Parathyroid adenoma (tissue), 2 donors: Measurements from ENCODE around the gene STXBP1.
"Not testable (repeated sequence)": the region's sequence is repeated elsewhere in the genome, so short reads cannot be mapped to it uniquely, and the experiment has no call there.

Experiments
- H2AFZ ChIP-seq: fragments of 300-600 bp; sonication (generic); one replicate; pipeline ENCODE4 v1.7.0; 2017; ENCODE audit warnings: antibody characterized with exemption, mild to moderate bottlenecking
- H3K27ac ChIP-seq: fragments of 300-600 bp; sonication (generic); one replicate; pipeline ENCODE4 v1.7.0; 2017
- H3K27me3 ChIP-seq: fragments of 300-600 bp; sonication (generic); one replicate; pipeline ENCODE4 v1.7.0; 2017; ENCODE audit warnings: low read length; ENCODE audit not compliant: control insufficient read depth, insufficient read depth
- H3K36me3 ChIP-seq: fragments of 300-600 bp; sonication (generic); one replicate; pipeline ENCODE4 v1.7.0; 2017; ENCODE audit warnings: low read length; ENCODE audit not compliant: control insufficient read depth, insufficient read depth
- H3K4me1 ChIP-seq: fragments of 300-600 bp; sonication (generic); one replicate; pipeline ENCODE4 v1.7.0; 2017; ENCODE audit warnings: control low read depth
- H3K4me2 ChIP-seq: fragments of 300-600 bp; sonication (generic); one replicate; pipeline ENCODE4 v1.7.0; 2017; ENCODE audit warnings: low read length
- H3K4me3 ChIP-seq: fragments of 300-600 bp; sonication (generic); one replicate; pipeline ENCODE4 v1.7.0; 2017; ENCODE audit warnings: low read depth, low read length
- H3K79me2 ChIP-seq: fragments of 300-600 bp; sonication (generic); one replicate; pipeline ENCODE4 v1.7.0; 2017; ENCODE audit warnings: control low read depth
- H3K9ac ChIP-seq: fragments of 300-600 bp; sonication (generic); one replicate; pipeline ENCODE4 v1.7.0; 2017; ENCODE audit warnings: mild to moderate bottlenecking
- H3K9me3 ChIP-seq: fragments of 300-600 bp; sonication (generic); one replicate; pipeline ENCODE4 v1.7.0; 2017; ENCODE audit warnings: low read length; ENCODE audit not compliant: control insufficient read depth
- CTCF ChIP-seq: fragments of 300-600 bp; sonication (generic); IDR thresholded peaks from one replicate; pipeline ENCODE4 v1.7.0; 2017; ENCODE audit warnings: antibody characterized with exemption, mild to moderate bottlenecking
- donor health status: primary hyperparathyroidism.

Gene STXBP1

DNA sequence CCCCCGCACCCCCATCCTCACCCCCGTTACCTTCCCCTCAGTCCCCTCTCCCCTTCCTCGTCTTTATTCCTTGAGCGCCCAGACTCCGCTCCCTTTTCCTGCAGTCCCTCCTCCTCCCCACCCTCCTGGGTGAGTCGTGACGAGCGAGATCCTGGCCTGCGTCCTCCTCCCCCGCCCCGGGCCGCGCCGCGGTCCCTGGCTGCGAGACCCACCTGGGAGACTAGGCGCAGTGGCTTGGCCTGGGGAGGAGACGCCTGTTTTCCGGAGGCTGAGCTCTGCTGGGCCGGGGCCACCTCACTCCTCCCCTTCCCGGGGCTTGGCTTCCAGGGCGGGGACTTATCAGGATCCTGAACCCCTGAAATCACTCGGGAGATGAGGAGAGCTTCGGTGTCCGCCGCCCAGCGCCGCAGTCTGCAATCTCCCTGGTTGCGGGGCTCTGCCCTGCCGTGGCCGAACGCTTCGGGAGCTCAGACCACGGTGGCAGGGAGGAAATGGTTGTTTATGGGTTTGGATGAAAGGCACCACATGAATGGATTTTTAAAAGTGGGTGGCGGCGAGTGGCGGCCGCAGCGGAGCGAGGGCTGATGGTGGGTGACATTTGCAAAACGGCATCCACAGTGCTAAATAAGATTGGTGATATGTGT lies 984 bp downstream of the STXBP1 start:
- Histone ChIP-seq H3K9me3 (no peaks in the 10 kb centered on the region), H3K4me2 (peak overlapping the region; percentile 84), H2AFZ (peak overlapping the region; percentile 52), H3K27ac (peak overlapping the region; percentile 9), H3K79me2 (no peaks in the 10 kb centered on the region), H3K36me3 (no peaks in the 10 kb centered on the region), H3K27me3 (no peaks in the 10 kb centered on the region), H3K4me3 (peak overlapping the region; percentile 63), H3K9ac (no peak overlapping the region), H3K4me1 (no peaks in the 10 kb centered on the region)
- no peak for TF ChIP-seq CTCF

DNA sequence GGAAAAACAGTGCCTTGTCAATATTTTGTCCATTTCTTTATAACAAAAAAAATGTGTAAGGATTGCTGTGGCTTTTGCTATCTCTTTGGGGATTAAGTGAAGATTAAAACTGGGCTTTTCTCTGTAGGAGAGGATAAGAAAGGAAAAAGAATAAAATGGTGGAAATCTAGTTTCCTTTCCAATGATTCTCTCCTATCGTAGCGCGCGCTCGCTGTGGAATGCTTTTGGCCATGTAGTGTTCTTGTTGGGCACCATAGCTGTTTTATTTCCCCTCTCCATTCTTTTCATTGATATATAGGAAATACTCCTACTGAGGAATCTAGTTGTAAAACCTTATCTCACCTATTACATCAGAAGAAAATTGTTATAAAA lies 1.5 kb downstream of the STXBP1 start:
- peak overlapping the region; percentile 84 for H3K4me2 ChIP-seq
- no peaks in the 10 kb centered on the region for H3K36me3 ChIP-seq
- TF ChIP-seq CTCF, result no peak
- H3K27me3 ChIP-seq, result no peaks in the 10 kb centered on the region
- peak overlapping the region; percentile 63 for H3K4me3 ChIP-seq
- H2AFZ ChIP-seq, result no peak overlapping the region
- no peaks in the 10 kb centered on the region for H3K9me3 ChIP-seq
- H3K27ac ChIP-seq, result peak overlapping the region; percentile 9
- no peak overlapping the region for H3K9ac ChIP-seq
- H3K79me2 ChIP-seq, result no peaks in the 10 kb centered on the region
- no peaks in the 10 kb centered on the region for H3K4me1 ChIP-seq

GRCh38 chr9:127614961-127615360 lies 2.9 kb downstream of the STXBP1 start:
- H3K27ac ChIP-seq, result no peak overlapping the region
- H2AFZ ChIP-seq, result no peak overlapping the region
- H3K9me3 ChIP-seq, result no peaks in the 10 kb centered on the region
- no peaks in the 10 kb centered on the region for H3K36me3 ChIP-seq
- no peaks in the 10 kb centered on the region for H3K4me1 ChIP-seq
- H3K9ac ChIP-seq, result no peak overlapping the region
- no peak for TF ChIP-seq CTCF
- H3K4me3 ChIP-seq, result no peak overlapping the region
- H3K79me2 ChIP-seq, result no peaks in the 10 kb centered on the region
- no peaks in the 10 kb centered on the region for H3K27me3 ChIP-seq
- H3K4me2 ChIP-seq, result no peak overlapping the region

DNA sequence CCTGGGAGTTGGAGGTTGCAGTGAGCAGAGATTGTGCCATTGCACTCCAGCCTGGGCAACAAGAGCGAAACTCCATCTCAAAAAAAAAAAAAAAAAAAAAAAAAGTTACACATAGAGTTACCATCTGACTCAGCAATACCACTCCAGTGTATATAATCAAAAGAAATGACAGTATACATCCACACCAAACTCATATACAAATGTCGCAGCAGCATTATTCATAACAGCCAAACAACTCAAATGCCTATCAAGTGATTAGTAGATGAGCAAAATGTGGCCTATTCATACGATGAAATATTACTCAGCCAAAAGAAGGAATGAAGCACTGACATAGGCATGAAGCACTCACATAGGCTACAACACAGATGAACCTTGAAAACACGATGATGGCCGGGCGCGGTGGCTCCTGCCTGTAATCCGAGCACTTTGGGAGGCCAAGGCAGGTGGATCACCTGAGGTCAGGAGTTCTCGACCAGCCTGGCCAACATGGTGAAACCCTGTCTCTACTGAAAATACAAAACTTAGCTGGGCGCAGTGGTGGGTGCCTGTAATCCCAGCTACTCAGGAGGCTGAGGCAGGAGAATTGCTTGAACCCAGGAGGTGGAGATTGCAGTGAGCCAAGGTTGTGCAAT lies 9.4 kb downstream of the STXBP1 start:
- H3K79me2 ChIP-seq, H3K36me3 ChIP-seq, H2AFZ ChIP-seq, H3K9me3 ChIP-seq, H3K4me1 ChIP-seq, H3K27ac ChIP-seq, H3K27me3 ChIP-seq, H3K9ac ChIP-seq, H3K4me2 ChIP-seq, H3K4me3 ChIP-seq: not testable (repeated sequence)

DNA sequence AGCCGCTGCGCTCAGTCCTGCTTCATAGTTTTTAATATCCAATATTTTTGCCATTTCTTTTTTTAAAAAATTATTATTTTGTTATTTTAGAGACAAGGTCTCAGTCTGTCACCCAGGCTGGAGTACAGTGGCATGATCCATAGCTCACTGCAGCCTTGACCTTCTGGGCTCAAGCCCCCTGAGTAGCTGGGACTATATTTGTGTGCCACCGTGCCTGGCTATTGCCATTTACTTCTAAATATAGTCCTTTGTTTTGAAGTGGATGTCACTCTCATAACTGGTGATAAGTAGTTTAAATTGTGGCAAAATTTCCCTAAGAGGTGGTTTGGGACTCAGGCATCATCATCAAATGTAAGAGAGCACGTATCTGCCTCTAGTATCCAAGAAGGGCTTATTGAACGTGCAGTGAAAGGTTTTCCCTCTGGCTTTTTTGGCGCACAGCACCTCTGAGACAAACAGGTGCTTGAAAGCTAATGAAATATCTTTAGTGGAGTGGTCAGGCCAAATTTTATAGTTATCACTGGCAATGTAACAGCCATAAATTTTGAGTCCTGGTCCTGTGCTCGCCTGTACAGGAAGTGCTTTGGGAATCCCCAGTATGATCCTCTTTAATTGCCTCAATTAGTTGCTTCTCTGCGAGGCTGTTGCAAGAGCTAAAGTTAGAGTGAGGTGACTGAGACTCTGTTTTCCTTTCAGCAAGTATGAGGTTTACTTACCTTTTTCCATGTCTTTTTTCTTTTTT lies 14.8 kb downstream of the STXBP1 start:
- Histone ChIP-seq H3K9ac (no peak overlapping the region), H3K36me3 (no peaks in the 10 kb centered on the region)

More for the DNA sequence above, 14.8 kb downstream of the STXBP1 start:
- H3K4me1 ChIP-seq, result no peaks in the 10 kb centered on the region
- H3K27ac ChIP-seq, result no peak overlapping the region
- no peaks in the 10 kb centered on the region for H3K79me2 ChIP-seq
- no peak overlapping the region for H2AFZ ChIP-seq
- H3K4me2 ChIP-seq, result no peak overlapping the region
- no peak for TF ChIP-seq CTCF
- H3K9me3 ChIP-seq, result no peaks in the 10 kb centered on the region
- no peak overlapping the region for H3K4me3 ChIP-seq
- no peaks in the 10 kb centered on the region for H3K27me3 ChIP-seq
